SH-SY5Y (cell line): ENCODE measurements around the gene RTN4R.

Experiments used
- GATA2 ChIP-seq: IDR thresholded peaks from 2 replicates; pipeline ENCODE4 v1.6.1; 2011; ENCODE audit warnings: mild to moderate bottlenecking, low read depth, low read length
- GATA3 ChIP-seq: IDR thresholded peaks from 2 replicates; pipeline ENCODE4 v1.6.1; 2011; ENCODE audit warnings: low read depth, mild to moderate bottlenecking, low read length, moderate library complexity

GRCh38 chr22:20296598-20296997, 28.5 kb upstream of the RTN4R start:
- TF ChIP-seq GATA2, result no peak
- no peak for TF ChIP-seq GATA3
